Islet precursor cell (in vitro differentiated cells): ENCODE results near the gene LTBP1.
A peak's percentile ranks its signal among the peaks of the same experiment; 100 is the strongest.
"Not testable (repeated sequence)": the region's sequence is repeated elsewhere in the genome, so short reads cannot be mapped to it uniquely, and the experiment has no call there.

Experiments
- DNase-seq: peaks from one replicate; pipeline ENCODE4 v3.0.0-alpha.2; 2018

Gene LTBP1

DNA sequence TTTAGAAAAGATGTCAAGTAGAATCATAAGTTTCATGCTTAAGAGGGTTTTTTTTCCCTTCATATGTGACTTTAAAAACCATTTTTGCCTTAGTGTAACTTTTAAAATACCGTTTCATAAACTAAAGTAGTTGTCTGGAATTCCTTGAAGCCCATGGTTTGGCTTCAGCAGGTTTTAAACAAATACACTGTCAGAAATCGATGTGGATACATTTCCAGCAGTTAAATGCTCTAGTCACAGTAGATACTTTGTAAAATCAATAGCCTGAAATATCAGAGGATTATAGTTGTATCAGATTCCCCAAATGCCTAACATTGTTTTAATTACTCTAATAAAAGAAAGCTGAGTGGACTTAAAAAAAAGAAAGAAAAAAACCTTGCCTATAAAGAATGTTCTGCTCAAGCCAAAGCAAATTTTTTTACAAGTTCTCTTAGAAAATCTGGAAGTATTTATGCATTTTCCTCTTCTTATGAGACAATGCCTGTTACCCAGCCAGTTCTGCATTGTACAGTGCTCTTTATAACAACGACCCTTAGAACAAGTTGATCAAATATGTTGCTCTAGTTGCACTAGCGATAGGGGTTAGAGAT is 260.5 kb downstream of the LTBP1 start:
- DNase-seq: no peak

DNA sequence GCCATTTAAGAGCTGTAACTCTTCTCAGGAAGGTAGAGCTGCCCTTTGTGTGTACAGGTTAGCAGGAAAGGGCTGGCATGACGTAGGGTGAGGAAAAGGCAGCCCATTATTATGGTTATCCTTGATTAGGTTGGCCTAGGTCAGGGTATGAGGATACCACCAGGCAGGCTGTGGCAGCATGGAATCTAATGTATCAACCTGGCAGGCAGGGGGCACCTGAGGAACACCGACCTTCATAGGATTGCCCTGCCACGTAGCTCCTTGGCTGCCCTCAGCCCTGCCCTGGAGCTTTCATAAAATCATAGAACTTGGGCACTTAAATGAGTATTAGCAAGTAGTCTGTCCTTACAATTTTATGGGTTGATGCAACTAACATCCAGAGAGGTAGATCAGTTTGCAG is 261.6 kb downstream of the LTBP1 start:
- no peak for DNase-seq

DNA sequence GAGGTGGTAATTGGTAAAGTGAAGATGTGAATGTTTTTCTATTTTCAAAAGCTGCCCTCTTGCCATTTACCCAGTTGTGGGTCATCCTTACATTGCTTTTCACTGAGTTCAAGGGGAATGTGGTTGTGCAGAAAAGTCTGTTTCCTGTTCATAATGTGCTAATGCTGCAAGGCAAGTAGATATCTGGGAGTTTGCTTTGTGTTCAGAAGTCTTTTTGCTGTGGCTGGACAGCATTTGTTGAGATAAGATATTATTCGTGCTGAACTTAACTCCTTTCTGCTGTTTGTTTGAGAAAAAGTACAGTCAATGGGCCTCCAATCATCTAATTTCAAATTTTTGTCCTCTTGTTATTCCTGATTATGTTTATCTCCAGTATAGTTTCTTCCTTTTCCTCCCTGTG is 263.2 kb downstream of the LTBP1 start:
- DNase-seq: no peak

DNA sequence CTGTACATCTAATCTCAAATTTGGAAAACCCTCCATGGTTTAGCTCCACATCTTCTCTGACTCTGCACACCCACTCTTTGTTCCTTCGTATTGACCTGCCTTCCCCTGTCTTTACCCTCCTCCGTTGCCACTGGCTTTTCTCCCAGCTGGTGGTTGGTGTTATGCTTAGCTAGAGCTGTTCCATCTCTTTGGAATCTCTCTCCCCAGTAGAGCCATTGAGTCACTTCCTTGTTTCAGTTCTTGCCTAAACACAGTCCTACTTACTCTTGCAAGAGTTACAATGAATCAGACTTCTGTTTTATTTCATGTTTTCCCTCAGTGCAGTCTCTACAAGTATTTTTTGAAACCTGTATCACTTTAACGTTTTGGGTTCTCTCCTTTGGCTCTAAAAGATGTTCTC is 263.9 kb downstream of the LTBP1 start:
- peak; percentile 74 for DNase-seq

DNA sequence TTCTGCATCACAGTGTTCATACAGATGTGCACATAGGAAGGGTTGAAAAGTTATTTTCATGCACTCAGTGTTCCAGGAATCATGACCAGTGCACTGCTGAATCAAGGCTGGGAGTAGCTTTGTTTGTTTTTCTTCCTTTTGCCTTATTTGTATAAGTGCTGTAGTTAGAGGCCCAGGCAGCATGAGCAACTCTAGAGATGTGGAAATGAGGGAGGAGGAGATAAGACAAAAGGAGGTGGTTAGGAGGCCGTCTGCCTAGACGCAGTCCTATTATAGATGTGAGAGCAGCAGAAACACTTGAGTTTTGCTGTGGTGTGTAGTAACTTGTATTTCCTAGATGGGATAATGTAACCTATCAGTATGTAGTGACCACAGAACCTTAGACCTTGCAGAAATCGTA is 265.4 kb downstream of the LTBP1 start:
- no peak for DNase-seq

DNA sequence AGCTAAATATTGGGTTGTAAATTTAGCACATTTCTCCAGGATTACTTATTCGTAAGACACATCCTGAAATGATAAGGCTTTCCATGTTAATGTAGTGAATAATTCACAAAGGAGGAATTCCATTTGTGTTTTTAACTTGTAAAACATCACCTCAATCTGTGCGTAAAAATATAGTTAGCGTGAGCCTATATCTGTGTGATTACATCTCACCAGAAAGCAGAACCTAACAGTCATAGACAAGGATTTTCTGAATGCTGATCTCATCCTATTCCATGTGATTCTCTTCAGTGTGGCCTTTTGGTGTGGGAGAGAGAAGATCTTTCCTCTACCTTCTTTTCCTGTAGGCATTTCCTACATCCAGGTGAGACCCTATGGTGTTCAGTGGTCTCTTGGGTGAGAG is 266.5 kb downstream of the LTBP1 start:
- DNase-seq: no peak

DNA sequence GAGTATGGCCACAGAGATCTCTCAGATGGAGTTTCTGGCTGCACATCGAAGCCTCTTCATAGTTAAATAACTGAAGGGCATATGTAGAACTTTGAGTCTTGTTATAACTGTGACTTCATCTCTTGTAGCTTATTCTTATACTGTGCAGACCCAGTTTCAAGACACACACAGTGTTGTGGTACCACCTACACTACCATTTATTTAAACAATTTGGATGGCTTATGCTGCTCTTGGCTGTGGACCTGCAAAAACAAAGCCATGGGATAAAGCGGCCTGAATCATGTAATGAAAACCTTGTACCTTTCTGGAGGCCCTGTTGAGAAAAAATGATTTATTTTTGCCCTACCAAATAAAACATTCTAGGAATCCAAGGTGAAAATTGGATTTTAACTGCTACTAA is 266.9 kb downstream of the LTBP1 start:
- DNase-seq: no peak

DNA sequence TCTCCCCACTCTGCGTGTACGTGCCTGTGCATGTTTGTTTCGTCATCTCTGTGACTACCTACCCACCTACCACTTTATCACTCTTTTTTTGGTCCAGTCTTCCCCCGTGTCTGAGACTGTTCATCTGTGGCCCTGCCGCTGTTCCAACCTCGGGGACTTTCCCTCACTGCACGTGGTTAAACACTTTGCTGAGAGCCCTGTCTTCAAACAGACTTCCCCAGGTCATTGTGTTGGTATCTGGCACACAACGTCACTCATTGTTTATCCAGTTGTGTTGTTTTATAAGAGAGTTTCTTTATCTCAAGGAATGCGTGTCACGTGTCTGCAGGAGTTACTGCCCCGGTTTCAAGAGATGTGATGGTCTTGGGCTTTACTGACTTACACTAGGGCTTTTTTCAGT is 267.7 kb downstream of the LTBP1 start:
- no peak for DNase-seq

DNA sequence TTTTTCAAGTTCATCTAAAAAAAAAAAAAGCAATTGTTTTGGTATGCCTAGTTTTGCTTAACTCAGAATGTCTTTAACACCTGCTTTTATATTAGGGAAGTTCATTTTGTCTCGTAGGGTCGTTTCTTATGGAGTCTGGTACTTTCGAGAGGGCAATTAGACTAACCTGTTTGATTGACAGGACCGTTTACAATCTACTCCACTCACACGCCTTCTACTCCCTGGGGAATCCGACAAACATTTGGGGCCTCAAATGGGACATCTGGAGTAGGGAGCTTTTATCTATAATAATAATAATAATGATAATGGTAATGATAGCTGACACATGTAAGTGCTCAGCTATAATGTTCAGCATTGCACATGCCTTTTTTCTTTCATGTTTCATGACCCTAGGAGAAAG is 268.1 kb downstream of the LTBP1 start:
- DNase-seq: no peak

DNA sequence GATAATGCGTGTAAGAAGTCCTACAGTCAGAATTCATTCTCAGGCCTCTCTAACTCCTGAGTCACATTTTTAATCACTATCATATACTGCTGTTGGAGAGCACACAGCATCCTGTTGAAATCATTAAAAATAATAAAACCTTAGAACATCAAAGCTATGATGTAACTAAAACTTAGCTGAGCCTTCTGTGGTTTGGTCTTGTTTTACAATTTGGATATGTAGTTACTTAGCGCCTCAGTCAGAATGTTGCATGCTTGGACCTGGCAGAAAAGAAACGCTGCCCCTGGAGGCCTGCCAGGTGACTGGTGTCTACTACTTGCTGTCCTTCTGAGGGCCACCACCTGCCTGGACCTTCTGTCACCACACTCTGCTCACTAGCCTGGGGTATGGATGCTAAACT is 268.5 kb downstream of the LTBP1 start:
- DNase-seq: no peak

DNA sequence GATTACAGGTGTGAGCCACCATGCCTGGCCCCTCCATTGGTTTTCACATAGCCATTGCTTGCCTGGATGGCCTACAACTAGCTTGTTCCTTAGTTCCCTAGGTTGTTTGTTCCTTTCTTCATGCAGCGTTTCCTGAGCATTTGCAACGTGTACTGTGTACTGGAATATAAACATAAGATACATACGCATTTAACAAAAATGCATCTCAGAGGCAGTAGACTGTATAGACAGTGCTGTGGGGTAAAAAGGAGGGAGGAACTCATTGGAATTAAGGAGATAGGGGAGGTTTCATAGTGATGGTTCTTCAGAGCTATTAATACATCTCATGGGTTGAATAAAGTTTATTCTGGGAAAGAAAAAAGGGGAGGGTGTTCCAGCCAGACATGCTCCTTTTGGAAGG is 269.2 kb downstream of the LTBP1 start:
- no peak for DNase-seq

DNA sequence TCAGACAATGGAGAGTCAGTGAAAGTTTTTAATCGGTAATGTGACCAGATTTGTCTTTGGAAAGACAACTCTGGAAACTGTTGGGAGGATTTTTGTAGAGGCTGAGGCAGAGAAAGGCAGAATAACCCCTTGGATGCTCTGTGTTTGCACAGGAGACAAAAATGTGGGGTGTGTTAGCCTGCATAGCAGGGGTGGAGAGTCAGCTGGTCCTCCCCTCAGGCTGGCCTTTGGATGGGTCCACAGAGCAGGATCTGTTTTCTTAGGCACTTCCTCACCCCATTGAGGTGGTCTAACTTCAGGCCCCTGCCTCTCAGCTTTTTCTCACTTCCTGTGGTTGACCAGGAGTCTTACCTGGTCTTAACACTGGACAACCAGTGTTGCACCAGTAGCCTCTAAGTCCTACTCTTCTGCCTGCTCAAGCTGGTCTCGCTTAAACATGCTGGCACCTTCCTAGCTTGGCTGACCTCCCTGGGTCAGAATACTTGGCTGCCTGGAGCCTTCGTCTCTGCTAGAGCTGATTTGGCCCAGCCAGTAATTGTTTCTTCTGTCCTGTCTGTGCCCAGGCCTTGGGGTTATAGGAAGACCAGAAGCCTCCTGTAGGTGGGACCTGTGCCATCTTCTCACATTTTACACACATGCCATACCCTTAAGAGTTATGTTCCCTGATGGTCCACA is 269.9 kb downstream of the LTBP1 start:
- no peak for DNase-seq

DNA sequence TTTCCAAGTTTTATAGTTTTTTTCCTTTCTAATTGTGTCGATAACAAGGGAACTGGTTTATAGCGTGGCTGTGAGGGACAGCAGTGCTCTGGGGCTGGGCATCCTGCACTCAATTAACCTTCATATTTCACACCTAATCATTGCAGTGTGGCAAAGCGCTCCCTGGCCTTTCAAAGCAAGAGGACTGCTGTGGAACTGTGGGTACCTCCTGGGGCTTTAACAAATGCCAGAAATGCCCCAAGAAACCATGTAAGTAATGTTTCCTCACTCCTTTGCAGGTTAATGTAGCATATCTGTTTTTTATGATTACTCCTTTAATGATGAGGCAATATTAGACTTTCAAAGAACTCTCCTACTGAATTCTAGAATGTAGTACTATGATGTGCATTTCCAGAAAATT is 270.7 kb downstream of the LTBP1 start:
- no peak for DNase-seq

DNA sequence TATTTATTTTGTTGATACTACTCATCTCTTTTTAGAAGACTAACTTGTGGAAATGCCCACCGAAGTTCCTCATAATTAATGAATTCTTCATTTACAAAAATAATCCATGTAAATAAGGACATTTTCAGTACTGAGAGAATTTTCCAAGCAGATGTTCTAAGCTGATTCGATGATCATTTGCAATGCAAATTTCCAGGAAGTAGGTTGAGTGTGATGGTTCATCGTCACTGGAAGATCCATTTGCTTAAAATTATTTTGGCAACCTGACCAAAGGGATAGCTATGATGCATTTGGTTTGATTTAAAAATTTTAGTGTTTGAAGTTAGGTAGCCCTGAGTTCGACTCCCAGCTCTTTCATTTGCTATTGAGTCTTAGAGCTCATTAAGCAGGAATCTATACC is 272.4 kb downstream of the LTBP1 start:
- no peak for DNase-seq

DNA sequence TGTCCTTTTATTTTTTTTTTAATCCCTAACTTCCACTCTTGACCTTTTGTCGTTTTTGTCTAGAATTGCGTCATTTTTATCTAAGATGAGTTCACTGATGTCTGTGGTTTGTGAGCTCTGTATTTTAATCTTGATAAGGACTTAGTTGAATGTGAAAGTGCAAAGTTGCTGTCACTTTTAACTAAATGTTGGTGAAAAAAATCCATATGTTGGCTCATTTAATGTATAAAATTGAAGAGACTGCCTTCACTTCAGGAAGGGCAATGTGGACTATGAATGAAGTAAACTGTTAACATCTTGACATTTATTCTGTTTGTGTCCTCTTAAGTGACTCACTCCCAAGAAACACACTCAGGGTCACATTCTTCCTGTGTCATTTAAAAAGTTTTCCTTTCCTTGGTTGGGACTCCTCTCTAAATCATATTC is 273.1 kb downstream of the LTBP1 start:
- no peak for DNase-seq

DNA sequence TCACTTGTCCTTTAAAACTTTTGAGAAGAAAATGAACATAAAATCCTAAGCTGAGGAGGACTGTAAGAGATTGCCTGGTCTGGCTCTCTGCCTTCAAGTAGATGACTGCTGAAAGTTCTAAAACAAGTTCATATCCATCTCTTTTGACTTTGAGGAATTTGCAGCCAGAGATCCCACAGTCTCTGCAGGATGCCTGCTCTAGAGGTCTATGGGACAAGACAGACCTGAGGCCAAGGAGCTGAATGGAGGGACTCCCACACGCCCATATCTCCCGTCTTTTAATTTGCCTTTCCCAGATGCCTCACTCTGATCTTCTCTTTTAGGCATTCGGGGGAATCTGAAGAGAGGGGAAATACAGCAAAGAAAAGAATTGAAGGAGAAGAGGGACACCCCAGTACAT is 273.8 kb downstream of the LTBP1 start:
- no peak for DNase-seq

DNA sequence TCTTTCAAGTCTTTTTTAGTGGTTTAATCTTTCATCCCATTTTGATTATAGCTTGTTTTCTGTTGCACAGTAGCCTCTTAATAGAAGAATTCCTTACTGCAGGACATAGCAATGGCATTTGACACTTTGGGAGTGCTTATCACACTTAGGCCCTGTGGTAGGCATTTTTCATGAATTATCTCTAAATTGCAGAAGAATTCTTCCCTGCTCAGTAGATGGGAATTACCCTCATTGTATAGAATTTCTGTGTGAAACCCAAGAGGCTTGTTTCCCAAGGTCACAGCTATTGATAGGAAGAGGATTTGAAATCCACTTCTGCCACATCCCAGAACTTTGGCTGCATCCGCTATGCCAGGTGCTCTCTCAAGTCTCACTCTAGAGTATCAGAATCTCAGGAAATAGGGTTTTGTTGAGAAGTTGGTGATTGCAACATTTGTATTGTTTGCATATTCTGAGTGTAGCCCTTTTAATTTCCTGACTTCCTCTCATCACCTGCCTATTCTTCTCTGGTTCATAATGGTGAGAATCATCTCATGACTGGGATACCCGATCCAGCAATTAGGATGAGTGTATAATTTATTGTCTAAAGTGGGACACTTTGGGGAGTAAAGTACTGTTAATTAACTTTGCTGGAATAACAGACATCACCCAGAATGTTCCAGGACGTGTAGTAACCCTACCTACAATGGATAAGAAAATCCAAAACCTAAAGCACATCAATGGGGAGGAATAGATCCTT is 274.5 kb downstream of the LTBP1 start:
- DNase-seq: no peak

DNA sequence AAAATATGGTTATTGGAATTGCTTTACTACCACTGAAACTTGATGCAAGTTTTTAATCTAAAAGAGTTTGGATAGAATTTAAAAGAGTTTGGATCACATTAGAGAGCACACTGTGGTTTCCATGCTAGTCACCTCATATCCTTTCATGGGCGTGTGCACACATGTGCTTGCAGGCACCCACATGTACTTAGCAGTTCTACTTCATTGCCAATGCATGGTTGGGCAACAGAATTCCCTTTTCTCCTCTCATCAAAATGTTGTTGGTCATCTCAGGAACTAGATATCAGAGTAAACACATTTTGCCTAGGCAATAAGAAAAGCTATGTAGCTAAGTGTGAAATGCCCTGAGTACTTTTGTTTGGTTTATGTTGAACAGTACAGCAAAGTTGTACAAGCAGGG is 275.6 kb downstream of the LTBP1 start:
- DNase-seq: no peak

DNA sequence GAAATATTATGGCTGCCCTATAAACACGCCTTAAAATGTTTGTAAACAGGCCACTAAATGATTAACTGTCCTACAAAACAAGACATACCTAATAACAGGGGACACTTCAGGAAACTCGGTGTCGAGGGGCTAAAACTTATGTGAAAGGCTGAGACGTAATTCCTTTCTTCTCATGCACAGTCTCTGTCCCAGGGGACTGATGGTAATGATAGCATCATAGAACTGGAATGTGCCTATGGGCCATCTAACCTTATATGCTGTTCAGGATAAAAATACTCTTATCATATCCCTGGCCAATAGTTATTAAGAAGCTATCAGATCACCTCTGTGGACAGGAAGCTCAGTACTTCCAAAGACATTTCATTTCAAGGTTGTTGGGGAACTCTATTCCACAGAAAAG is 277.1 kb downstream of the LTBP1 start:
- no peak for DNase-seq

DNA sequence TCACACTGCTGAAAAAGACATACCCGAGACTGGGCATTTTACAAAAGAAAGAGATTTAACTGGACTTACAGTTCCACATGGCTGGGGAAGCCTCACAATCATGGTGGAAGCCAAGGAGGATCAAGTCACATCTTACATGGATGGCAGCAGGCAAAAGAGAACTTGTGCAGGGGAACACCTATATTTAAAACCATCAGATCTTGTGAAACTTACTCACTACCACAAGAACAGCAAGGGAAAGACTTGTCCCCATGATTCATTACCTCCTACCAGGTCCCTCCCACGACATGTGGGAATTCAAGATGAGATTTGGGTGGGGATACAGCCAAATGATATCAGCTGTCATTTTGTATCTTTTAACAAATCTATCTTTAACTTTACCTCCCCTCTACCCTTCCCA is 278.6 kb downstream of the LTBP1 start:
- no peak for DNase-seq

DNA sequence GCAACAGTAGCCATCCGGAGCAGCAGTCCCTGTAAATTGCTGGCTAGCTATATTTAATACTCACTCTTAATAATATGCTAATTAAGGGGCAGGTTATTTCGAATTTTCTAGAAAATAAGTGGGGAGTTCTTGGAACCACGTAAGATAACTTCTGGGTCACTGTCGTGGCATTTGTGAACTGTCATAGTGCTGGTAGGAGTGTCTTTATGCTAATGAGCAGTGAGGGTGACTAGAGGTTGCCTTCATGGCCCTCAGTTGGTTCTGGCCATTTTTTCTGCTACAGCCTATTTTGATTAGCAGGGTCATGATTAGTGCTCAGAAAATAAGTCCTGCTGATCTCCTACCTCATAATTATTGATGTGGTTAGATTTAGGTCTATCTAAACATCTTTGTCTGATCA is 279.8 kb downstream of the LTBP1 start:
- no peak for DNase-seq

DNA sequence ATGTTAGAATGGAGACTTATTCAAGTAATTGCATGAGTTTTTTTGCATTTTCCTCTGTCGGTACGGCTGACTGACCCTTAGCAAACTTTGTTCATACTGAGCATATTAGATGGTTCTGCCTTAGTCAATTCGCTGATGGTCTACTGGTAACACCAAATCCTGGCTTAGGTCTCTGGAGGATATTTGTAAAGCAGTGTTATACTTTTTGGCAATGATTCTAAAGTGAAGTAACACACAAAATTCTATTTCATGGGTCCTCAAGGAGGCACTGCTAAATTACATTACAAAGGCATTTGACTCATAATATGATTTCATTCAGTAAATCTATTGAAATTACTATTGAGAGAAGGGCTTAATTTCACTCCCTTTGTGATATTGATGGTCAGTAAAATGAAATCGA is 282.9 kb downstream of the LTBP1 start:
- no peak for DNase-seq

DNA sequence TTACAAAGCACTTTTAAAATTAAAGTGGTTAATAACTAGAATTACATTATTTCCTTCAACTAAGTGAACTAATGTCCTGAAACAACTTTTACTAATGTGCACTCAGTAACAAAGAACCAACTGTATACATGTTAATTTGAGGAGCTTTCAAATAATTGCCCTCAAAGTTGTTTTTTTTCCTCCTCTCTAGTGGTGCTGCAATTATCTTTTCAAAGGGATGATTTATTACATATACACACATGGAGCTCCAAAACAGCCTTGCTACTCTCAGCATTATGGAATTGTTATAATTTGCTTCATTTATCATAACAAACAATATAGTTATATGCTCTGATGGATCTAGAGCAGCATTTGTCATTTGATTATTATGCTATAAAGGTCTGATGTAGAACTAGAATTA is 283.4 kb downstream of the LTBP1 start:
- DNase-seq: no peak

DNA sequence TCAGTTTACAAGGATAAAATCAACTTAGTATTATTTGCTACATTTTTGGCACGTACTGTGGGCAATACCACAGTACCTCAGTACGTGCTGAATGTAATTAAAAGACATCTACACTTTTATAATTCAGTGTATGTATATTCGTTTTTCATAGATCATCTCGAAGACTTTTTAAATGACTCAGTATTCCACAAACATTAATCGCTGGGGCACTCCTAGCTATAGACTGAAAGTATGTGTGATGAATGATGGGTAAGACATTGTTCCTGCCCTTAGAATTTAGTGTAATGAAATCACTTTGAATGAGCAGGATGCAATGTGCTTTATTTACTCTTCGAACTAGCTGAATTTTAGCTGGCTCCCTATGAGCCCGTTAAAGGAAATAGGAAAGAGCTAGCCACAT is 284.1 kb downstream of the LTBP1 start:
- DNase-seq: no peak

DNA sequence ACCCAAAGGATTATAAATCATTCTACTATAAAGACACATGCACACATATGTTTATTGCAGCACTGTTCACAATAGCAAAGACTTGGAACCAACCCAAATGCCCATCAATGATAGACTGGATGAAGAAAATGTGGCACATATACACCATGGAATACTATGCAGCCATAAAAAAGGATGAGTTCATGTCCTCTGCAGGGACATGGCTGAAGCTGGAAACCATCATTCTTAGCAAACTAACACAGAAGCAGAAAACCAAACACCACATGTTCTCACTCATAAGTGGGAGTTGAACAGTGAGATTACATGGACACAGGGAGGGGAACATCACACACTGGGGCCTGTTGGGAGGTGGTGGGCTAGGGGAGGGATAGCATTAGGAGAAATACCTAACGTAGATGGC is 288.8 kb downstream of the LTBP1 start:
- not testable (repeated sequence) for DNase-seq
